ENCODE measurements around the gene LHX3. TPM values are rescaled to one million over a fixed set of nuclear protein-coding genes. Genes with fewer than 3 reads are reported as not detected.

LHX3 gene
- total RNA-seq, 1 experiment from 2014 or later: 0.22 TPM

DNA sequence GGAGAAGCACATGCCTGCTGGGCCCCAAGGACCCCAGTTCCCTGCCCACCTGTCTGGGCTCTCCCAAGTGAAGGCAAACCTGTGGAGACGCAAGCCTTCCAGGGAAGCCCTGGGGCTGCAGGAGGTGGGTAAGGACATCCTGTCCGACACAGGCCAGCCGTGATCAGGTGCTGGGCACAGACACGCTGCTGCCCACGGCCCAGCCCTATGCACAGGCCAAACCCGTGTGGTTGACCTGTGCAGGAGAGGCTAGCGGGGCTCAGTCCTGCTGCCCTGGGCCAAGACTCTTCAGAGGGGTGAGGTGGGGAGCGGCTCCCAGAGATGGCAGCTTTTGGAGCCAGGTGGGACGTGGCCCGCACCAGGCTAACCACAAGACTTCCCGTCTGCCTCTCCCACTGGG, 14.3 kb downstream of the LHX3 start:
- no peak overlapping the region for H3K27ac ChIP-seq
- no peak overlapping the region for H3K4me2 ChIP-seq
- TF ChIP-seq, protein P1, sequence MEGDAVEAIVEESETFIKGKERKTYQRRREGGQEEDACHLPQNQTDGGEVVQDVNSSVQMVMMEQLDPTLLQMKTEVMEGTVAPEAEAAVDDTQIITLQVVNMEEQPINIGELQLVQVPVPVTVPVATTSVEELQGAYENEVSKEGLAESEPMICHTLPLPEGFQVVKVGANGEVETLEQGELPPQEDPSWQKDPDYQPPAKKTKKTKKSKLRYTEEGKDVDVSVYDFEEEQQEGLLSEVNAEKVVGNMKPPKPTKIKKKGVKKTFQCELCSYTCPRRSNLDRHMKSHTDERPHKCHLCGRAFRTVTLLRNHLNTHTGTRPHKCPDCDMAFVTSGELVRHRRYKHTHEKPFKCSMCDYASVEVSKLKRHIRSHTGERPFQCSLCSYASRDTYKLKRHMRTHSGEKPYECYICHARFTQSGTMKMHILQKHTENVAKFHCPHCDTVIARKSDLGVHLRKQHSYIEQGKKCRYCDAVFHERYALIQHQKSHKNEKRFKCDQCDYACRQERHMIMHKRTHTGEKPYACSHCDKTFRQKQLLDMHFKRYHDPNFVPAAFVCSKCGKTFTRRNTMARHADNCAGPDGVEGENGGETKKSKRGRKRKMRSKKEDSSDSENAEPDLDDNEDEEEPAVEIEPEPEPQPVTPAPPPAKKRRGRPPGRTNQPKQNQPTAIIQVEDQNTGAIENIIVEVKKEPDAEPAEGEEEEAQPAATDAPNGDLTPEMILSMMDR (conservative IDR thresholded peaks at IDR 0.05): no peak
- no peak for TF ChIP-seq EZH2 (IDR thresholded peaks at IDR 0.05; ENCODE audit: low read depth)
- H3K27me3 ChIP-seq (ENCODE audit: insufficient read depth, low read depth): peaks cover 29% of the 10 kb centered on the region
- H4K20me1 ChIP-seq (ENCODE audit: insufficient read depth): no peaks in the 10 kb centered on the region
- BruUV-seq (replicated peaks): no TSS peak
- no peaks in the 10 kb centered on the region for H3K9me3 ChIP-seq (ENCODE audit: insufficient read depth, low read depth)
- no peak overlapping the region for H2AFZ ChIP-seq
- POLR2A ChIA-PET (ENCODE audit: unreplicated experiment): no interaction called here
- intact Hi-C loops (cut with micrococcal nuclease; ENCODE audit: unreplicated experiment): no loop called here
- CTCF ChIA-PET: no interaction called here
- DNase-seq: no peak
- H3K36me3 ChIP-seq (ENCODE audit: low read depth): no peaks in the 10 kb centered on the region
- no peaks in the 10 kb centered on the region for H3K4me1 ChIP-seq (replicated peaks; ENCODE audit: insufficient read depth)
- H3K9me2 ChIP-seq (ENCODE audit: insufficient read depth): no peaks in the 10 kb centered on the region
- no peak overlapping the region for H3K4me3 ChIP-seq
- H3K79me2 ChIP-seq (ENCODE audit: low read depth): no peaks in the 10 kb centered on the region
- H3F3A ChIP-seq (ENCODE audit: insufficient read depth, low read depth): no peaks in the 10 kb centered on the region

DNA sequence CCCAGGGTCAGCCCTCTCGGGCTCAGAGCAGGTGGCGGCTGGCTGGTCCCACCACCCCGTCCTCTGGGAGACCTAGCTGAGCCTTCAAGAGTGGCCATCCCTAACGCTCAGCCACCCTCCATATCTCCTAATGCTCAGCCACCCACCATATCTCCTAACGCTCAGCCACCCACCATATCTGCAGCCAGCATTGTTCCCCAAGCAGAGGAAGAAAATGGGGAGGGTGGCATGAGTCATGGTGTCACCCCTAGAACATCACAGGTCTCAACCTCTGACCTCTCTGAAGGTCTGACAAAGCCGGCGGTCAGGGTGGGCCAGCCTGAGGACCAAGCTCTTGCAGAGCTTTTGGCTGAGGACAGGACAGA, 14.7 kb downstream of the LHX3 start:
- no peak for TF ChIP-seq EZH2 (IDR thresholded peaks at IDR 0.05; ENCODE audit: low read depth)
- TF ChIP-seq, protein P1 (conservative IDR thresholded peaks at IDR 0.05): no peak
- no peaks in the 10 kb centered on the region for H3K36me3 ChIP-seq (ENCODE audit: low read depth)
- no peaks in the 10 kb centered on the region for H3K4me1 ChIP-seq (replicated peaks; ENCODE audit: insufficient read depth)
- H3K79me2 ChIP-seq (ENCODE audit: low read depth): no peaks in the 10 kb centered on the region
- no peak for DNase-seq
- ChIA-PET CTCF (no interaction called here), POLR2A (ENCODE audit: unreplicated experiment) (no interaction called here)
- intact Hi-C loops (cut with micrococcal nuclease; ENCODE audit: unreplicated experiment): no loop called here
- H3K4me2 ChIP-seq: no peak overlapping the region
- no peak overlapping the region for H3K27ac ChIP-seq
- H3K4me3 ChIP-seq: no peak overlapping the region
- no peaks in the 10 kb centered on the region for H3K9me2 ChIP-seq (ENCODE audit: insufficient read depth)
- BruUV-seq (replicated peaks): no TSS peak
- no peaks in the 10 kb centered on the region for H3F3A ChIP-seq (ENCODE audit: insufficient read depth, low read depth)
- peaks cover 31% of the 10 kb centered on the region for H3K27me3 ChIP-seq (ENCODE audit: insufficient read depth, low read depth)
- no peaks in the 10 kb centered on the region for H3K9me3 ChIP-seq (ENCODE audit: insufficient read depth, low read depth)
- H2AFZ ChIP-seq: no peak overlapping the region
- H4K20me1 ChIP-seq (ENCODE audit: insufficient read depth): no peaks in the 10 kb centered on the region

DNA sequence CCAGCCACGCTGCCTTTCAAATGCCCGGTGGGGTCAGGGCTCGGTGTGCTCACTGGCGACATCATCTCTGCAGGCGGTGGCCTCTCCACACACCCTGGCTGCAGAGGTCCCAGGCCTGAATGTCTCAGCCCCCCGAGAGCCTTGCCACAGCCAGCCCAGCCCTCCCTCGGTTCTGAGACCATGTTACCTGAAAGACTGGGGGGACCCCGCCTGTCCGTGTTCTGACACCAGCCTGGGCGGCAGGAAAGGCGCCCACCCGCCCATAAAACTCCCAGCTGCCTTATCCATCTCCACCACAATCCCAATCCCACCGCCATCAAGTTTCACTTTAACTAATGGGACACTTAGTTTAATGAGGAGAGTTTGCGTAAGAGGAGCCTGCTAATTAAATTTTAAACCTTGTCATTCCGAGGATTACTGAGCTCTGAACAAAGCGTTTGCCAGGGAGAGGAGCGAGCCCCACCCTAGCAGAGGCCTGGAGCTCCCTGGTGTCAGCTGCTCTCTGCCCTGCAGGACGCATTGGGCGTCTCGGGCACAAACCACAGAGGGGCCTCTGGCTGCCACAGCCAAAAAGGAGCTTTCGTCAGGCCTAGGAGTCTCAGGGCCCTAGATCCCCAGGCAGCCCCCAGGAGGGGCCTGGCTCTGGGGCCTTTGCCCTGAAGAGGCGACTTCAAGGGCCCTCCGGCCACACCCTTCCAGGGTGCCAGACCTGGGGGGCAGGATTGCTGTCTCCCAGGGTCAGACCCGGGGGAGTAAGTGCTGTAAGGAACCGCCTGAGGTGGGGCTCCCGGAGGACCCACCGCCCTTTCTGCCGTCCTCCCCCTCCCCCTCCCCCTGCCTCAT, 15.3 kb downstream of the LHX3 start:
- DNase-seq: no peak
- Histone ChIP-seq H3K36me3 (ENCODE audit: low read depth) (no peaks in the 10 kb centered on the region), H3K79me2 (ENCODE audit: low read depth) (no peaks in the 10 kb centered on the region), H4K20me1 (ENCODE audit: insufficient read depth) (no peaks in the 10 kb centered on the region), H3F3A (ENCODE audit: insufficient read depth, low read depth) (no peaks in the 10 kb centered on the region), H3K27ac (no peak overlapping the region), H3K4me2 (no peak overlapping the region), H2AFZ (no peak overlapping the region), H3K9me2 (ENCODE audit: insufficient read depth) (no peaks in the 10 kb centered on the region), H3K4me3 (no peak overlapping the region), H3K27me3 (ENCODE audit: insufficient read depth, low read depth) (peaks cover 31% of the 10 kb centered on the region), H3K9me3 (ENCODE audit: insufficient read depth, low read depth) (no peaks in the 10 kb centered on the region), H3K4me1 (replicated peaks; ENCODE audit: insufficient read depth) (no peaks in the 10 kb centered on the region)
- intact Hi-C loops (cut with micrococcal nuclease; ENCODE audit: unreplicated experiment): no loop called here
- ChIA-PET POLR2A (ENCODE audit: unreplicated experiment) (no interaction called here), CTCF (no interaction called here)
- TF ChIP-seq, protein P1 (conservative IDR thresholded peaks at IDR 0.05): no peak
- no peak for TF ChIP-seq EZH2 (IDR thresholded peaks at IDR 0.05; ENCODE audit: low read depth)
- BruUV-seq (replicated peaks): no TSS peak

All from PC-9 (cell line).